Measurements from ENCODE around the gene ATF2. TPM values are rescaled to one million over a fixed set of nuclear protein-coding genes. Genes with fewer than 3 reads are reported as not detected.

ATF2 gene
- total and polyA plus RNA-seq, 2 of the 13 experiments (the other 11 are each of a cell fraction or from before 2014, with no cell fraction given) = 91.6 to 95.1 TPM

DNA sequence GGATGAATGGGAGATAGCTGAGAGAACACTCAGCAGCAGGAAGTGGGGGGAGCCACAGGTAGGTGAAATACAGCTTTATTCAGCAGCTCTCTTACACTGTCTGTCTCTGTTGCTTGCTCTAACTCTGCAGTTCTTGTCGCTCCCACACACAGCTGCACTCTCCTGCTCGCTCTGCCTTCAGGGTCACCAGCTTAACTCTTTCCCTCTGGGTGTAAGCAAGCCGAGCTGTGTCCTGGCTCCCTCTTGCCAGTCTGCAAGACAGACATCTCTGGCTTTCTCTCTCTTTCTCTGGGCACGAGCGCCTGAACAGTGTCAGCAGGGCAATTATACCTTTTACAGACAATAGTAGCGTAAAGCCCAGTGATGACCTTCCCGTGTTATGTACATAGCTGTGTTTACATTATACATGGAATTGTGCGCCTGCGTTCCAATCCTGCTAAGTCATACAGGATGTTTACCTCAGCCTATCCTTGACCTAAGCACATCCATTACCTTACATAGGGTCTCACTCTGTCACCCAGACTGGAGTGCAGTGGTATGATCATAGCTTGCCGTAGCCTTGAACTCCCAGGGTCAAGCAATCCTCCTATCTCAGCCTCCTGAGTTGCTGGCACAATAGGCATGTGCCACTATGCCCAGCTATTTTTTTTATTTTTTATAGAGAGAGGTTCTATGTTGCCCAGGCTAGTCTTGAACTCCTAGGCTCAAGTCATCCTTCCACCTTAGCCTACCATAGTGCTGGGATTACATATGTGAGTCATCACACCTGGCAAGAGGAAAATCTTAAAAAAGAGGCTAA, 105.0 kb downstream of the ATF2 start (continued):
- TF ChIP-seq ZBTB44 (CRISPR knock-in tag; IDR thresholded peaks at IDR 0.05) = peak; percentile 47; the same call in 1 of the 2 replicates
- TF ChIP-seq ZBED4 (CRISPR knock-in tag; IDR thresholded peaks at IDR 0.05; ENCODE audit: borderline replicate concordance) = peak; percentile 75
- peak; percentile 85 for TF ChIP-seq CBFB (CRISPR knock-in tag; IDR thresholded peaks at IDR 0.05)
- TF ChIP-seq NFKBIZ (CRISPR knock-in tag; IDR thresholded peaks at IDR 0.05) = peak; percentile 98
- peak; percentile 87; the same call in 1 of the 2 replicates for TF ChIP-seq KLF11 (CRISPR knock-in tag; IDR thresholded peaks at IDR 0.05)
- TF ChIP-seq ZNF124 (CRISPR knock-in tag; IDR thresholded peaks at IDR 0.05) = peak; percentile 91
- TF ChIP-seq ZNF367 (CRISPR knock-in tag; IDR thresholded peaks at IDR 0.05; ENCODE audit: borderline replicate concordance) = no peak
- TF ChIP-seq CENPX (CRISPR knock-in tag; IDR thresholded peaks at IDR 0.05) = no peak
- peak; percentile 53; the same call in 1 of the 2 replicates for TF ChIP-seq PBX2 (CRISPR knock-in tag; IDR thresholded peaks at IDR 0.05)
- peak; percentile 92 for TF ChIP-seq ZBTB33 (CRISPR knock-in tag; IDR thresholded peaks at IDR 0.05)
- peak; percentile 97 for TF ChIP-seq ZHX1 (CRISPR knock-in tag; IDR thresholded peaks at IDR 0.05; ENCODE audit: low read depth)
- peak; percentile 65 for TF ChIP-seq RBM22 (optimal IDR thresholded peaks at IDR 0.05; ENCODE audit: low read length)
- TF ChIP-seq GATA4 (IDR thresholded peaks at IDR 0.05; ENCODE audit: borderline replicate concordance, low read depth) = peak; percentile 88; the same call in 1 of the 2 replicates
- no peak for TF ChIP-seq HNRNPLL (IDR thresholded peaks at IDR 0.05; ENCODE audit: low read depth, low read length, poor library complexity, severe bottlenecking)
- peak; percentile 77; the same call in 1 of the 2 replicates for TF ChIP-seq ELF4 (CRISPR knock-in tag; IDR thresholded peaks at IDR 0.05; ENCODE audit: borderline replicate concordance)
- TF ChIP-seq ZNF253 (CRISPR knock-in tag; IDR thresholded peaks at IDR 0.05; ENCODE audit: borderline replicate concordance) = peak; percentile 79
- TF ChIP-seq U2AF1 (optimal IDR thresholded peaks at IDR 0.05; ENCODE audit: low read depth, low read length) = no peak

All from HepG2 (cell line).